ENCODE results near the gene RAD52.

DNA sequence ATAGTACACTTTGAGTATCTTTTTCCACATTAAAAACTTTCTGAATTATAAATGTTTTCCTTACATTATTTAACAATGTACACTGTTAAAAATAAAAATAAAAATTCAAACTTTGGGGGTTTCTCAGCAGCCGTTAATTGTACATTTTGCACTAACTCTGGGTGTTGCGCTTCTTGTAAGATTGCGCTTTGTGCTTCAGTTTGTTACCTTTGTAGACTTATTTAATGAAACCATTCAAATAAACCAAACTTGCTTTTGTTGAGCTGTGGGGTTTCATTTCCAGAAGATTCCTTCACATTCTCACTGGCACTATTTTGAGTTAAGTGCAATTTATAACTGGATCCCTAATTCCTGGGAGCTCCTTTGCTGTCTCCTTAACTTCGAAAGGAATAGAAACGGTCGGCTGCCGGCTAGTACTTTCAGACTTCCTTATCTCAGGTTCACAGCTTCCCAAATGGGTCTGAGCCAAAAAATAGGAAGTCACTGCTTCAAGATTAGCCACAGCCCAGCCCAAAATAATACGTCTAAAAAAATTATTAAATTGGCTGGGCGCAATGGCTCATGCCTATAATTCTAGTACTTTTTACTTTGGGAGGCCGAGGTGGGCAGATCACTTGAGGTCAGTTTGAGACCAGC lies 38.2 kb downstream of the RAD52 start:
- no peak for TF ChIP-seq POLR2A (IDR thresholded peaks at IDR 0.05)
- TF ChIP-seq, protein P1, sequence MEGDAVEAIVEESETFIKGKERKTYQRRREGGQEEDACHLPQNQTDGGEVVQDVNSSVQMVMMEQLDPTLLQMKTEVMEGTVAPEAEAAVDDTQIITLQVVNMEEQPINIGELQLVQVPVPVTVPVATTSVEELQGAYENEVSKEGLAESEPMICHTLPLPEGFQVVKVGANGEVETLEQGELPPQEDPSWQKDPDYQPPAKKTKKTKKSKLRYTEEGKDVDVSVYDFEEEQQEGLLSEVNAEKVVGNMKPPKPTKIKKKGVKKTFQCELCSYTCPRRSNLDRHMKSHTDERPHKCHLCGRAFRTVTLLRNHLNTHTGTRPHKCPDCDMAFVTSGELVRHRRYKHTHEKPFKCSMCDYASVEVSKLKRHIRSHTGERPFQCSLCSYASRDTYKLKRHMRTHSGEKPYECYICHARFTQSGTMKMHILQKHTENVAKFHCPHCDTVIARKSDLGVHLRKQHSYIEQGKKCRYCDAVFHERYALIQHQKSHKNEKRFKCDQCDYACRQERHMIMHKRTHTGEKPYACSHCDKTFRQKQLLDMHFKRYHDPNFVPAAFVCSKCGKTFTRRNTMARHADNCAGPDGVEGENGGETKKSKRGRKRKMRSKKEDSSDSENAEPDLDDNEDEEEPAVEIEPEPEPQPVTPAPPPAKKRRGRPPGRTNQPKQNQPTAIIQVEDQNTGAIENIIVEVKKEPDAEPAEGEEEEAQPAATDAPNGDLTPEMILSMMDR (IDR thresholded peaks at IDR 0.05) = no peak
